Nephron progenitor cell (in vitro differentiated cells): ENCODE data around the gene MAB21L2.
A peak's percentile ranks its signal among the peaks of the same experiment; 100 is the strongest.

Source experiments
- DNase-seq: peaks from one replicate; pipeline ENCODE4 v3.0.0; 2021
- H3K27ac Mint-ChIP-seq: 2 replicates; pipeline ENCODE4 v1.8.0; 2021; ENCODE audit warnings: mild to moderate bottlenecking, moderate library complexity, mixed read lengths
- H3K27me3 Mint-ChIP-seq: 2 replicates; pipeline ENCODE4 v1.8.0; 2021; ENCODE audit warnings: mild to moderate bottlenecking, low read depth, mixed read lengths; ENCODE audit not compliant: poor library complexity
- H3K36me3 Mint-ChIP-seq: 2 replicates; pipeline ENCODE4 v1.8.0; 2021; ENCODE audit warnings: low read depth, mixed read lengths
- H3K4me1 Mint-ChIP-seq: 2 replicates; pipeline ENCODE4 v1.8.0; 2021; ENCODE audit warnings: mixed read lengths
- H3K4me3 Mint-ChIP-seq: 2 replicates; pipeline ENCODE4 v1.8.0; 2021; ENCODE audit warnings: mild to moderate bottlenecking, moderate library complexity, mixed read lengths
- H3K9me3 Mint-ChIP-seq: 2 replicates; pipeline ENCODE4 v1.8.0; 2021; ENCODE audit warnings: mild to moderate bottlenecking, moderate library complexity, mixed read lengths
- TF ChIP-seq, protein P1 (sequence below): fragments of 200-600 bp; sonication (generic); IDR thresholded peaks from 2 replicates; pipeline ENCODE4 v1.5.0; 2021; ENCODE audit warnings: antibody characterized with exemption

The MAB21L2 gene

DNA sequence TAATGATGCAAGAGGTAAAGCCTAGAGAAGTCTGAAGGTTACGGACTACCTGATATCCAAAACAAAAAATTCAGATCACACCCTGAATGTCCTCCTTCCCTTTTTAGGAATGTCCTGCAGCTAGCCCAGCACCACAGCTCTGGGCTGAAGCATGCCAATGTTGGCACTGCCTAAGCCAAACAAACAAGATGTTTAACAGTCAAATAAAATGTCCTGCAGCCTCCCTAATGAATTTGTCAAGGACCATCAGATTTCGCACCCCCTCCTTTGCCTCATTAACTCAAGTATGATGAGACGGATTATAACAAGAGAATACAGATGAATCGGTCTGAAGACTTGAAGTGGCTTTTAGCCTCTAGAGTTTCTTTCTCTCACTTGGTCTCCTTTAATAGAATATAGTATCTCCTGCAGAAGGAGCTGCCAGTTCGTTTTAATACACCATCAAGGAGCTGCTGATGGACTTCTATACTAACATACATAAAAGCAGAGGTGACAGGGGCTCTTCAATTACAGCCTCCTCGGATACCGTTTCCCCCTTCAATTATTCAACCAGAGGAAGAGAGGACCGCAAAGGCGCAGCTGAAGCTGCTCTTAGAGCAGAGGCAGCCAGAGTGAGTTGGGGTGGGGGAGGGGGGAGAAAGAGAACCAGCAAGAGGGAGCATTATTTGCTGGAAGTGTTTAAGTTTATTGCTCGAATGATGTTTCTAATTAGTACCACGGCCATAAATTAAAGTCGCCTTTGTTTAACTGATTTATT is 3.0 kb upstream of the MAB21L2 start:
- TF ChIP-seq, protein P1, sequence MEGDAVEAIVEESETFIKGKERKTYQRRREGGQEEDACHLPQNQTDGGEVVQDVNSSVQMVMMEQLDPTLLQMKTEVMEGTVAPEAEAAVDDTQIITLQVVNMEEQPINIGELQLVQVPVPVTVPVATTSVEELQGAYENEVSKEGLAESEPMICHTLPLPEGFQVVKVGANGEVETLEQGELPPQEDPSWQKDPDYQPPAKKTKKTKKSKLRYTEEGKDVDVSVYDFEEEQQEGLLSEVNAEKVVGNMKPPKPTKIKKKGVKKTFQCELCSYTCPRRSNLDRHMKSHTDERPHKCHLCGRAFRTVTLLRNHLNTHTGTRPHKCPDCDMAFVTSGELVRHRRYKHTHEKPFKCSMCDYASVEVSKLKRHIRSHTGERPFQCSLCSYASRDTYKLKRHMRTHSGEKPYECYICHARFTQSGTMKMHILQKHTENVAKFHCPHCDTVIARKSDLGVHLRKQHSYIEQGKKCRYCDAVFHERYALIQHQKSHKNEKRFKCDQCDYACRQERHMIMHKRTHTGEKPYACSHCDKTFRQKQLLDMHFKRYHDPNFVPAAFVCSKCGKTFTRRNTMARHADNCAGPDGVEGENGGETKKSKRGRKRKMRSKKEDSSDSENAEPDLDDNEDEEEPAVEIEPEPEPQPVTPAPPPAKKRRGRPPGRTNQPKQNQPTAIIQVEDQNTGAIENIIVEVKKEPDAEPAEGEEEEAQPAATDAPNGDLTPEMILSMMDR = no peak
- Mint-ChIP-seq H3K4me3 (peak overlapping the region; percentile 84), H3K27ac (no peak overlapping the region), H3K4me1 (peaks cover 48% of the 10 kb centered on the region), H3K36me3 (no peaks in the 10 kb centered on the region), H3K9me3 (no peaks in the 10 kb centered on the region), H3K27me3 (peaks cover 70% of the 10 kb centered on the region)
- DNase-seq = peak; percentile 38

DNA sequence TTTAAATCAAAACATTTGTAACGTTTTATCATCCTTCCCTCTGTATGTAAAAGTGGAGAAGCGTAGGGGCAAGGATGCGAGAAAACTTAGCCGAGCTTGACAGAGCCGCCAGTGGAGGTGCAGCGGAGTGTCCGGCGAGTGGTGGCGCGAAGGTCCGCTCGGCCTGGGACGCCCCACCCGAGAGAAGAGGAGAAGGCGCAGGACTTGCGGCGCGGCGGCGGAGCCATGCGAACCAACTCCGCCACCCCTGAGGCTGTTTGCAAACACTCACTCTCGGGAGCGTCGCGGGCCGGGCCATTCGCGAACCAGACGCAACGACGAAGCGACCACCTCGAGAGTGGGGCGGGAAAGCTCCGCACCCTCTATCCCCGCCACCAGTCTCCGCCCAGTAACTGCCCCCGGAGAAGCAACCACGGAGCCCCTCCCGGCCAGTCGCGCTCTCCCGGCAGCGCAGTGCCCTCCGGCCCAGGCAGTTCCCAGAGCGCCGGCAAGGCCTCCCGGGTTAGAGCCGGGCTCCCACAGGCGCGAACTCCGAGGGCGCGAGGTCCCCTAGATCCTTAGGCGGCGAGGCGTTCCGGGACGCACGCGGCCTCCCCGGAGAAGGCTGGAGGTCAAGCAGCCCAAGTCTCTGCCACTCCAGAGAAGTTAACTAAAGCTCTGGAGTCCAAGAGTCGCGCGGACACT is 2.3 kb upstream of the MAB21L2 start:
- H3K27ac Mint-ChIP-seq = no peak overlapping the region

DNA sequence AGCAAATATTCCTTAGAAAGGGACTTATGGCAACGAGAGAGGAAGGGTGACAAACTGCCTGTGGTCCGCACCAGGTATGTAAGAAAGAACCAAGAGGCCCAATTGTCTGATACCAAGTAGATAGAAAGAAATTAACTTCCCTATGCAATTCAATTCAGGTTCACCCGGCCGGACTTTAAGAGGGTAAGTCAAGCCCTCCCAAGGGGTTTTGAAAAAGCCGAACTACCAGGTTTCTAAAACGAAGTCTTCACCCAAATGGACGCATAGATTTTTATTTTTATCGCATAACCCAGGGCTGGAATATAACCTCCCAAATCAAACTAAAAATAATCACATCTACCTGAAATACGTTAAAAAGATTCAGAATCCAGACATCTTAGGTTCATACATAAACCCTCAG is 1.6 kb upstream of the MAB21L2 start:
- TF ChIP-seq, protein P1 = no peak
- H3K27me3 Mint-ChIP-seq = peaks cover 81% of the 10 kb centered on the region
- no peaks in the 10 kb centered on the region for H3K36me3 Mint-ChIP-seq
- DNase-seq = no peak
- H3K4me3 Mint-ChIP-seq = peak overlapping the region; percentile 84
- H3K27ac Mint-ChIP-seq = no peak overlapping the region
- no peaks in the 10 kb centered on the region for H3K9me3 Mint-ChIP-seq
- peaks cover 56% of the 10 kb centered on the region for H3K4me1 Mint-ChIP-seq

More for the DNA sequence above, 2.3 kb upstream of the MAB21L2 start:
- Mint-ChIP-seq H3K4me1 (peaks cover 56% of the 10 kb centered on the region), H3K4me3 (peak overlapping the region; percentile 84), H3K36me3 (no peaks in the 10 kb centered on the region), H3K27me3 (peaks cover 78% of the 10 kb centered on the region), H3K9me3 (no peaks in the 10 kb centered on the region)
- TF ChIP-seq, protein P1 = no peak
- DNase-seq = peak; percentile 65

DNA sequence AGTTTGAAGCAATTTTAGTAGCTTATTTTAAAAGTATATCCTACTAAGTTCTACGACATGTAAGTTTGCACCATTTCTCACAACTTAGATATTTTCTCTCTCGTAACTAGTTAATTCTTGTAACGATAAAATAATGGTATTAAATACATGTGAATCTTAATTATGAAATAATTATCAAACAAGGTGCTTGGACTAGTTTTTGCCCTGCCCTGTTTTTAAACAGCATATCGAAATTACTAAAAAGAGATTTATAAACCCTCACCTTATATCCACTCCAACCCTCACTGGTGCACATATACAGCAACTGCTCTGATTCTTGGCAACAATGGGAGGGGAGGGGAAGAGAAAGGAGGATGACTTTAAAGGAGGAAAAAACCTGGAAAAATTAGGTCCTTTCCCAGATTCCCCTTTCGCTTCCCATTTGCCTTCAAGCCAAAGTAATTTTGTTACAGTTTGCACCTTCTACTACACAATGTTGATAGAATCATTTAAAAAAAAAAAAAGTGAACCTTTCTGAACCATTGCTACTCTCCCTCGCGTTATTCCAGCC is 820 bp upstream of the MAB21L2 start:
- Mint-ChIP-seq H3K27me3 (peaks cover 82% of the 10 kb centered on the region), H3K27ac (no peak overlapping the region), H3K36me3 (no peaks in the 10 kb centered on the region), H3K4me3 (peak overlapping the region; percentile 81), H3K4me1 (peaks cover 56% of the 10 kb centered on the region), H3K9me3 (no peaks in the 10 kb centered on the region)
- TF ChIP-seq, protein P1 = no peak
- no peak for DNase-seq

DNA sequence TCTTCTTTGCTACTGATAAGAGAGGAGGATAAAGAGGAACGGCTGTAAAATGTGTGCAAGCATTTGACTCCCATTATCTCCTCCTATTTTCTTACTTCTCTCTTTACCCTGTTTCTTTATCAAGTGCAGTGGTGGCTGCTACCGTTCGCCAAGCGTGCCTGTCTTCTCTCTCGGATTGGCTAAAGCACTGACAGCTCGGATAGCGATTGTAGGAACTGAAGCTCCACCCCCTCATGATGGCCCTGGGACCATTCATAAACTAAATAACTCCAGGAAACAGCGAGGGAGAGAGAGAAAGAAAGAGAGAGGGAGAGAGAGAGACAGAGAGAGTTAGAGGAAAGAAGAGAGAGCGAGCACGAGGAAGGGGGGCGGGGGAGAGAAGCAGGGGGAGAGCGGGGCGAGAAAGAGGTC is 305 bp upstream of the MAB21L2 start:
- Mint-ChIP-seq H3K27me3 (peaks cover 88% of the 10 kb centered on the region), H3K4me3 (peak overlapping the region; percentile 81)

More for the DNA sequence above, 305 bp upstream of the MAB21L2 start:
- no peaks in the 10 kb centered on the region for H3K9me3 Mint-ChIP-seq
- TF ChIP-seq, protein P1 = no peak
- H3K4me1 Mint-ChIP-seq = peaks cover 56% of the 10 kb centered on the region
- H3K27ac Mint-ChIP-seq = no peak overlapping the region
- peak; percentile 50 for DNase-seq
- no peaks in the 10 kb centered on the region for H3K36me3 Mint-ChIP-seq
